ENCODE measurements around the gene IMMP2L.

DNA sequence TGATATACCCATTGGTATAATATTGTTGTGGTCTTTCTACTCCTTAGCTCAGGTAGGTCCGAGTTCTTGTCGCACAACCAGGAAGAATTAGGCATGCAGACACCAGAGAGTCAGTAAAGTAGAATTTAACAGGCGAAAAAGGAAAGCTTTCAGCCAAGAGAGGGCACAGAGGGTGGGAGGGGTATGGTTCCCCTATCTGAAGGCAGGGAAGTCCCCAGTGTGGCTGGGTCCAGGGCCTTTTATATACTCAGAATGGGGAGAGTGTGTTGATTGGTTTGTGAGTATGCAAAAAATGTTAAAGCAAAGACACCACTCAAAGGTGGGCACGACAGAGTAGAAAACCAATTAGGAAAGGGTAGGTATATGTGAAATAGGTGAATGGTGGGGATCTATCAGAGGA is 53.9 kb downstream of the IMMP2L start:
- no peak for TF ChIP-seq RCOR1 (IDR thresholded peaks at IDR 0.05; ENCODE audit: low read depth, low read length)
- no peak for TF ChIP-seq CTCF (IDR thresholded peaks at IDR 0.05)
- TF ChIP-seq, protein P1, sequence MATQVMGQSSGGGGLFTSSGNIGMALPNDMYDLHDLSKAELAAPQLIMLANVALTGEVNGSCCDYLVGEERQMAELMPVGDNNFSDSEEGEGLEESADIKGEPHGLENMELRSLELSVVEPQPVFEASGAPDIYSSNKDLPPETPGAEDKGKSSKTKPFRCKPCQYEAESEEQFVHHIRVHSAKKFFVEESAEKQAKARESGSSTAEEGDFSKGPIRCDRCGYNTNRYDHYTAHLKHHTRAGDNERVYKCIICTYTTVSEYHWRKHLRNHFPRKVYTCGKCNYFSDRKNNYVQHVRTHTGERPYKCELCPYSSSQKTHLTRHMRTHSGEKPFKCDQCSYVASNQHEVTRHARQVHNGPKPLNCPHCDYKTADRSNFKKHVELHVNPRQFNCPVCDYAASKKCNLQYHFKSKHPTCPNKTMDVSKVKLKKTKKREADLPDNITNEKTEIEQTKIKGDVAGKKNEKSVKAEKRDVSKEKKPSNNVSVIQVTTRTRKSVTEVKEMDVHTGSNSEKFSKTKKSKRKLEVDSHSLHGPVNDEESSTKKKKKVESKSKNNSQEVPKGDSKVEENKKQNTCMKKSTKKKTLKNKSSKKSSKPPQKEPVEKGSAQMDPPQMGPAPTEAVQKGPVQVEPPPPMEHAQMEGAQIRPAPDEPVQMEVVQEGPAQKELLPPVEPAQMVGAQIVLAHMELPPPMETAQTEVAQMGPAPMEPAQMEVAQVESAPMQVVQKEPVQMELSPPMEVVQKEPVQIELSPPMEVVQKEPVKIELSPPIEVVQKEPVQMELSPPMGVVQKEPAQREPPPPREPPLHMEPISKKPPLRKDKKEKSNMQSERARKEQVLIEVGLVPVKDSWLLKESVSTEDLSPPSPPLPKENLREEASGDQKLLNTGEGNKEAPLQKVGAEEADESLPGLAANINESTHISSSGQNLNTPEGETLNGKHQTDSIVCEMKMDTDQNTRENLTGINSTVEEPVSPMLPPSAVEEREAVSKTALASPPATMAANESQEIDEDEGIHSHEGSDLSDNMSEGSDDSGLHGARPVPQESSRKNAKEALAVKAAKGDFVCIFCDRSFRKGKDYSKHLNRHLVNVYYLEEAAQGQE (IDR thresholded peaks at IDR 0.05), result no peak
- no peak for TF ChIP-seq ZFP36 (IDR thresholded peaks at IDR 0.05; ENCODE audit: borderline replicate concordance, partially characterized antibody)
- TF ChIP-seq POLR2A (IDR thresholded peaks at IDR 0.05; ENCODE audit: low read length), result no peak
- no peak for TF ChIP-seq MAZ (IDR thresholded peaks at IDR 0.05; ENCODE audit: borderline replicate concordance, low read depth, low read length)
- TF ChIP-seq PHF8 (IDR thresholded peaks at IDR 0.05; ENCODE audit: borderline replicate concordance, low read depth), result no peak

Measured in A549 (cell line).